Activated CD4-positive, alpha-beta T cell treated with anti-CD3 and anti-CD28 coated beads, Interleukin-10, Interleukin-2, amounts not matched to agents 100 ng/mL and 50 ng/mL, durations not matched to agents 16 hours and 8 hours (primary cell): ENCODE data around the gene E4F1.
"Not testable (repeated sequence)": the region's sequence is repeated elsewhere in the genome, so short reads cannot be mapped to it uniquely, and the experiment has no call there.

ENCODE experiments used
- DNase-seq: peaks from one replicate; pipeline ENCODE4 v3.0.0-alpha.2; 2020

The E4F1 gene

GRCh38 chr16:2250652-2251295, 27.4 kb downstream of the E4F1 start:
- DNase-seq = peak; percentile 46

GRCh38 chr16:2251296-2252111, 28.1 kb downstream of the E4F1 start, which contains the start of gene ECI1:
TSS of gene ECI1 (minus strand) at chr16:2251587. CDS start at chr16:2251566, 21 bp downstream.
- peak; percentile 95 for DNase-seq

GRCh38 chr16:2252806-2253148, 29.4 kb downstream of the E4F1 start:
- no peak for DNase-seq

- no peak for DNase-seq
Observed at GRCh38 chr16:2253293-2253692, 29.9 kb downstream of the E4F1 start.

- DNase-seq = no peak
Observed at GRCh38 chr16:2256531-2257140, 33.2 kb downstream of the E4F1 start.

GRCh38 chr16:2257726-2258125, 34.3 kb downstream of the E4F1 start:
- DNase-seq = no peak

- not testable (repeated sequence) for DNase-seq
Observed at GRCh38 chr16:2258530-2258929, 35.1 kb downstream of the E4F1 start.

- DNase-seq = no peak
Observed at GRCh38 chr16:2260250-2260649, 36.9 kb downstream of the E4F1 start.

- DNase-seq = not testable (repeated sequence)
Observed at GRCh38 chr16:2263026-2263425, 39.6 kb downstream of the E4F1 start.

GRCh38 chr16:2266887-2267286, 43.5 kb downstream of the E4F1 start:
- DNase-seq = peak; percentile 23

- DNase-seq = not testable (repeated sequence)
Observed at GRCh38 chr16:2267505-2267912, 44.1 kb downstream of the E4F1 start.

GRCh38 chr16:2267913-2268666, 44.7 kb downstream of the E4F1 start, which contains the start of gene RNPS1:
TSS of gene RNPS1 (minus strand) at chr16:2268126. CDS start at chr16:2264643, 3,483 bp downstream.
- DNase-seq = peak; percentile 96

- DNase-seq = no peak
Observed at GRCh38 chr16:2270070-2270462, 46.7 kb downstream of the E4F1 start.

- DNase-seq = no peak
Observed at GRCh38 chr16:2270588-2271470, 47.4 kb downstream of the E4F1 start.

GRCh38 chr16:2271848-2272461, 48.6 kb downstream of the E4F1 start:
- no peak for DNase-seq

- no peak for DNase-seq
Observed at GRCh38 chr16:2273484-2273883, 50.1 kb downstream of the E4F1 start.

GRCh38 chr16:2273931-2274330, 50.5 kb downstream of the E4F1 start:
- DNase-seq = no peak

GRCh38 chr16:2275476-2276367, 52.3 kb downstream of the E4F1 start:
- DNase-seq = no peak

GRCh38 chr16:2276368-2277195, 53.2 kb downstream of the E4F1 start:
- DNase-seq = no peak
